C4-2B (cell line): ENCODE data around the gene WDR93.
"Not testable (repeated sequence)": the region's sequence is repeated elsewhere in the genome, so short reads cannot be mapped to it uniquely, and the experiment has no call there.

Source experiments
- H3K27ac ChIP-seq: fragments of 450-650 bp; 2 replicates; pipeline ENCODE4 v1.5.1; 2017
- CTCF ChIP-seq: fragments of 450-650 bp; conservative IDR thresholded peaks from 2 replicates; pipeline ENCODE4 v1.5.1; 2017; ENCODE audit warnings: mild to moderate bottlenecking
- ZFX ChIP-seq: fragments of 450-650 bp; IDR thresholded peaks from 2 replicates; pipeline ENCODE4 v1.6.1; 2017

The WDR93 gene

GRCh38 chr15:89784686-89784960 is 94.0 kb downstream of the WDR93 start:
- H3K27ac ChIP-seq: no peak overlapping the region
- TF ChIP-seq CTCF (no peak), ZFX (no peak)

- no peak overlapping the region for H3K27ac ChIP-seq
- TF ChIP-seq ZFX (no peak), CTCF (no peak)
Observed at GRCh38 chr15:89785064-89785773, 94.6 kb downstream of the WDR93 start.

DNA sequence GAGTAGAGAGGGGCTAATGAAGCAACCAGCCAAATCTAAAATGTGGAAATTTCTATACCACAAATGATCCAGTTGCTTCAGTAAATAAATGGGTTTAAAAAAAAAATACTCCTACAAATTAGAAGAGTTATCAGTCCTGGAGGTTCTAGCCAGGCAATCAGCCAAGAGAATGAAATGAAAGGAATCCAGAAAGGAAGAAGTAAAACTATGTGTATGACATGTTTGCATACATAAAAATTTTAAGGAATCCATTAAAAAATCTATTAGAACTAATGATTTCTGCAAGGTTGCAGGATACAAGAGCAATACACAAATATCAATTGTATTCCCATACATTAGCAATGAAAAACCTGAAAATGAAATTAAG is 95.1 kb downstream of the WDR93 start:
- TF ChIP-seq CTCF (no peak), ZFX (no peak)
- H3K27ac ChIP-seq: no peak overlapping the region

GRCh38 chr15:89787944-89788343 is 97.3 kb downstream of the WDR93 start:
- TF ChIP-seq CTCF (no peak), ZFX (no peak)
- H3K27ac ChIP-seq: no peak overlapping the region

DNA sequence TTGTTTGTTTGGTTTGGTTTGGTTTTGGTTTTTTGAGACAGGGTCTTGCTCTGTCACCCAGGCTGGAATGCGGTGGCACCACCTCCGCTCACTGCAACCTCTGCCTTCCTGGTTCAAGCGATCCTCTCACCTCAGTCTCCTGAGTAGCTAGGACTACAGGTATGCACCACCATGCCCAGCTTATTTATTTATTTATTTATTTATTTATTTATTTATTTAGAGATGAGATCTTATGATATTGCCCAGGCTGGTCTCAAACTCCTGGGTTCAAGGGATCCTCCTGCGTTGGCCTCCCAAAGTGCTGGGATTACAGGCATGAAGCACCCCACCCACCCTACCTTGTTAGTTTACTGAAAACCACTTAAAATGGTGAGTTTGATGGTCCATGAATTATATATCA is 98.0 kb downstream of the WDR93 start:
- H3K27ac ChIP-seq: not testable (repeated sequence)

- TF ChIP-seq ZFX (no peak), CTCF (no peak)
- H3K27ac ChIP-seq: no peak overlapping the region
Observed at GRCh38 chr15:89790206-89790605, 99.6 kb downstream of the WDR93 start.

DNA sequence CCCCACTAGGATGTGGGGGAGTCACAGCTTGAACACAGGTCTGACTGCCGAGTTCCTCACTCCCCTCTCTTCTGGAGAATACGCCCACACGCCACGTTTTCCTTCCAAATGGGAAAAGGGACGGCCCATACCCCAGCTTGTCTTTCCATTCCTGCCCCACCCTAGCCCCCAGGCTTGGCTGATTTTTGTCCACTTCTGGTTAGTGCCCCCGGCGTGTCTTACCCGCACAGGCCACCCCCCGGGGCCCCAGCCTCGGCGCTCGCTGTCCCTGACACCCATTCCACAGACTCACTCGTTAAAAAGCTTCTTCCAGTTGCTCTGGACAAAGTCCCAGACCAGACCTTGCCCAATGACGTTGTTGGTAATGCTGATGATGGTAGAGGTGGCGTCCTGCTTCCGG is 100.0 kb downstream of the WDR93 start:
- TF ChIP-seq CTCF: no peak
- no peak for TF ChIP-seq ZFX
- no peak overlapping the region for H3K27ac ChIP-seq

- no peak overlapping the region for H3K27ac ChIP-seq
- TF ChIP-seq ZFX: no peak
- no peak for TF ChIP-seq CTCF
Observed at GRCh38 chr15:89792106-89792805, 101.6 kb downstream of the WDR93 start.
